SK-N-SH treated with all-trans-retinoic acid at 6 μM for 48 hours (cell line): ENCODE data around the gene ANKEF1.

Experiments used
- TOX ChIP-seq: fragments of 250-450 bp; sonication (Bioruptor Pico); IDR thresholded peaks from 2 replicates; pipeline ENCODE4 v1.8.0; 2021; ENCODE audit warnings: mild to moderate bottlenecking, moderate library complexity, borderline replicate concordance
- ZC3H10 ChIP-seq: fragments of 250-450 bp; sonication (Bioruptor Pico); IDR thresholded peaks from 2 replicates; pipeline ENCODE4 v1.5.1; 2021; ENCODE audit warnings: mild to moderate bottlenecking, moderate library complexity

DNA sequence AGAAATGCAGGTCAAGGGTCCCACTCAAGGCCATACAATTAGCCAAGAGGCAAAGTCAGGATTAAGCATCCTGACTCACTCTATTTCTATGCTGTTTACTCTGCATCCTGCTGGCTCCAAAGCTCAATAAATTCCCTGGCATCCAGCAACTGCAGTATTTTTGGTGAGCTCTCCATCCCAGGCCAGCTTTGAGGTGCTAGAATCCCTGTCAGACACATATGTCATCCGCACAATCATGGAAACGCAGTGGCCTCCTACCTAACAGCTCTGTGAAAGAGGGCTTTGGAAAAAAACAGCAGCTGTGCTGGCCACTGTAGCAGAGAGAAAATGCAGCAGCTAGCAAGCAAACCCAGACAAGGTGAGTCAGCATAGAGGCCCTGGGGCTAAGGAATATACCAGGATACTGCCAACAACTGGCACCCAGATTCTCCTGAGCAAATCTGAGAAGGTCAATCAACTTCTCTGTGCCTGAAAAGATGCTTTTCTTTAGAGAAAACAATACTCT is 58.4 kb downstream of the ANKEF1 start:
- no peak for TF ChIP-seq ZC3H10
- no peak for TF ChIP-seq TOX (CRISPR knock-in tag)
